ENCODE data around the gene MISP3.

DNA sequence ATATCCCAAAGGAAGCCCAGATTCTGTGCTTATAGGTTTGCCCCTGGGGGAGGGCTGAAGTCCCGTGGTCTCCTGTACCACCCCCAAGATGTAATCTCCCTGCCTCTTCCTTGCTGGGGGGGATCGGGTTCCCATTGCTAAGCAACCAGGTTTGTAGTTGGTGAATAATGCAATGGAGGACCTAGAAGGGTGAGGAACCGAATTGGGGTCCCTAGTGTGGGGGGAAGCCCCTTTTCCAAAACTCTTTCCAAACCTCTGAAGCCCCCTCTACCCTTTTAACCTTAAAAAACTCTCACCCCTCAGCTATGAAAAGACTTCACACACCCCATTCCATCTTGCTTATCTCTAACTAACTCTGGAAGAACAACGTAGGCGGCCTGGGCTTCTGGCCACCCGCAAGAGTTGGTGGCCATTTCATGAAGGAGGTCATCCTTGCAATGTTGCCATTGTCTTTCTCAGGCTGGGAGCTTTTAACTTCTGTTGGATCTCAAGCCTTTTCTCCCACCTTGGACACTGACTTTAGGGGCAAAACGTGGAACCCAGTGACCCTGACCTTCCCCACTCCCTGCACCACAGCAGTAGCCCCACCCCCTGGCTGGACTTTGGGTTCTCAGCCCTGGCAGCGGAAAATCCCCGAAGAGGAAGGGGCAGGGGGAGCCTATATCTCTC is 11.4 kb upstream of the MISP3 start:
- TF ChIP-seq, protein P1, sequence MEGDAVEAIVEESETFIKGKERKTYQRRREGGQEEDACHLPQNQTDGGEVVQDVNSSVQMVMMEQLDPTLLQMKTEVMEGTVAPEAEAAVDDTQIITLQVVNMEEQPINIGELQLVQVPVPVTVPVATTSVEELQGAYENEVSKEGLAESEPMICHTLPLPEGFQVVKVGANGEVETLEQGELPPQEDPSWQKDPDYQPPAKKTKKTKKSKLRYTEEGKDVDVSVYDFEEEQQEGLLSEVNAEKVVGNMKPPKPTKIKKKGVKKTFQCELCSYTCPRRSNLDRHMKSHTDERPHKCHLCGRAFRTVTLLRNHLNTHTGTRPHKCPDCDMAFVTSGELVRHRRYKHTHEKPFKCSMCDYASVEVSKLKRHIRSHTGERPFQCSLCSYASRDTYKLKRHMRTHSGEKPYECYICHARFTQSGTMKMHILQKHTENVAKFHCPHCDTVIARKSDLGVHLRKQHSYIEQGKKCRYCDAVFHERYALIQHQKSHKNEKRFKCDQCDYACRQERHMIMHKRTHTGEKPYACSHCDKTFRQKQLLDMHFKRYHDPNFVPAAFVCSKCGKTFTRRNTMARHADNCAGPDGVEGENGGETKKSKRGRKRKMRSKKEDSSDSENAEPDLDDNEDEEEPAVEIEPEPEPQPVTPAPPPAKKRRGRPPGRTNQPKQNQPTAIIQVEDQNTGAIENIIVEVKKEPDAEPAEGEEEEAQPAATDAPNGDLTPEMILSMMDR (IDR thresholded peaks at IDR 0.05) = no peak
- TF ChIP-seq POLR2A (IDR thresholded peaks at IDR 0.05) = no peak
